Smooth muscle cell of the brain vasculature (primary cell): ENCODE results near the gene SMO.
"Not testable (repeated sequence)": the region's sequence is repeated elsewhere in the genome, so short reads cannot be mapped to it uniquely, and the experiment has no call there.

Experiments
- DNase-seq: peaks from one replicate; pipeline ENCODE4 v3.0.0-alpha.2; 2012; ENCODE audit warnings: low read depth, low spot score

Gene SMO

DNA sequence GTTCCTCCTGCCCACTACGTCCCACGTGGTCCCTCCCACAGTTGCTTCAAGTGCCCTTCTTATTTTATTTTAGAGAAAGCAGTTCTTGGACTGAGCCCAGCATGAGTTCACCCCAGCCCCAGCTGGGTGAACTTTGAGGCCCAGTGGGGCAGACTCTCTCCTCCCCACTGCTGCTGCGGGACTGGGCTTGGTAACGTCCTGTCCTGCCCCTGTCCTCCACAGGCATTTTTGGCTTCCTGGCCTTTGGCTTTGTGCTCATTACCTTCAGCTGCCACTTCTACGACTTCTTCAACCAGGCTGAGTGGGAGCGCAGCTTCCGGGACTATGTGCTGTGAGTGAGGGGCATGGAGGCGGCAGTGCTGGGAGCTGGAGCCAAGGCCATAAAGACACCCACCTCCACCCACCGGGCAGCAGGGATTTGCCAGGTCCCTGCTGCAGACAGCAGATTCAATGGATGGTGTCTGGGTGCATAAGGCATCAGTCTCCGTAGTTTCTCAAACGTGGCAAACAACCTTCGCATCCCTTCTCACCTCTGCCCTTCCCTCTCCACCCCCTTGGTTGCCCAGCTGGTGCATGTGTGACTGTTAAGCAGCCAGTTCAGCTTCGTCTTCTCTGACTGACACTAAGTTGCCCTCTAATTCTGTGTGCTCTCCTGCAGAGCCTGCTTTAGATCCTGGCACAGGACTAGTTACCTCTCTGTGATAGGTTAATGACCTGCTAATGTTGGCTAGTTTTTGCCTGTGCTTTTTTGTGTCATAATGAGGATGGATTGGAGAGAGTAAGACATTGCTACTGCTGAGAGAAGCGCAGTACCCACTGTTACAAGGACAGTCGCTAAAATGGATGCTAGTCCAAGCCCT, 20.9 kb downstream of the SMO start:
- no peak for DNase-seq

DNA sequence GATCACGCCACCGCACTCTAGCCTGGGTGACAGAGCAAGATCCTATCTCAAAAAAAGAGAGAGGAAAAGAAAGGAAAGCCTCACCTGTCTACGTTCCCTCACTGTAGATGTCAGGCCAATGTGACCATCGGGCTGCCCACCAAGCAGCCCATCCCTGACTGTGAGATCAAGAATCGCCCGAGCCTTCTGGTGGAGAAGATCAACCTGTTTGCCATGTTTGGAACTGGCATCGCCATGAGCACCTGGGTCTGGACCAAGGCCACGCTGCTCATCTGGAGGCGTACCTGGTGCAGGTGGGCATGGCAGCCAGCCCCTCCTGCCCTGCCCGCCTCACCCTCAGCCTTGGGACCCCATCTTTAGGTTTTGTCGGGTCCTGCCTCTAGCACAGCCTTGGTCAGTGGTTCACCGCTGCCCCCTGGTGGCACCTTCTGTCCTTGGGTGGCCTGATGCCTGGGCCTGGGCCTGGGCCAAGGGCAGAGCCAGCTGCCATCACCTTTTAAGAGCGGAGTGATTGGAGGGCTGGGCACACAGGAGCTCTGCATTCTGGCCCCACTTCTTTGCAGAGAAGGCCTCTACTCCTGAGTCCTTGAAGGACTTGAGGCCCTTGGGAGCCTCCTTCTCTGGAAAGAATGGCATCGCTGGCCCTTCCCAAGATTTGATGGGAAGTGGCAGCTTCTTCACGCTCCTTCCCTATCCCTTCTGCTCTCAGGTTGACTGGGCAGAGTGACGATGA, 22.0 kb downstream of the SMO start:
- DNase-seq: no peak

DNA sequence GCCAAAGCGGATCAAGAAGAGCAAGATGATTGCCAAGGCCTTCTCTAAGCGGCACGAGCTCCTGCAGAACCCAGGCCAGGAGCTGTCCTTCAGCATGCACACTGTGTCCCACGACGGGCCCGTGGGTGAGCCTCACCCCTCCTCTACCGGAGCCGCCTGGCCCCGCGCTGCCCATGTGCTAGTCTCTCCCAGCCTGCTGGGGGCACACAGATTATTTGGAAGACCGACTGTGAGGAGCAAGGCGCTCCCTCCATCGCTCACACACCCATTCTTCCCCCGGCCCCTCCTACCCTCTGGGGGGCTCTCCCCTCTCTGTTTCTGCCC, 22.5 kb downstream of the SMO start:
- DNase-seq: no peak

DNA sequence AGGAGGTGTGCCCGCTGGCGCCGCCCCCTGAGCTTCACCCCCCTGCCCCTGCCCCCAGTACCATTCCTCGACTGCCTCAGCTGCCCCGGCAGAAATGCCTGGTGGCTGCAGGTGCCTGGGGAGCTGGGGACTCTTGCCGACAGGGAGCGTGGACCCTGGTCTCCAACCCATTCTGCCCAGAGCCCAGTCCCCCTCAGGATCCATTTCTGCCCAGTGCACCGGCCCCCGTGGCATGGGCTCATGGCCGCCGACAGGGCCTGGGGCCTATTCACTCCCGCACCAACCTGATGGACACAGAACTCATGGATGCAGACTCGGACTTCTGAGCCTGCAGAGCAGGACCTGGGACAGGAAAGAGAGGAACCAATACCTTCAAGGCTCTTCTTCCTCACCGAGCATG, 23.7 kb downstream of the SMO start:
- DNase-seq: no peak

DNA sequence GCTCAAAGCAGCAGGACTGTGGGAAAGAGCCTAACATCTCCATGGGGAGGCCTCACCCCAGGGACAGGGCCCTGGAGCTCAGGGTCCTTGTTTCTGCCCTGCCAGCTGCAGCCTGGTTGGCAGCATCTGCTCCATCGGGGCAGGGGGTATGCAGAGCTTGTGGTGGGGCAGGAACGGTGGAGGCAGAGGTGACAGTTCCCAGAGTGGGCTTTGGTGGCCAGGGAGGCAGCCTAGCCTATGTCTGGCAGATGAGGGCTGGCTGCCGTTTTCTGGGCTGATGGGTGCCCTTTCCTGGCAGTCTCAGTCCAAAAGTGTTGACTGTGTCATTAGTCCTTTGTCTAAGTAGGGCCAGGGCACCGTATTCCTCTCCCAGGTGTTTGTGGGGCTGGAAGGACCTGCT, 24.2 kb downstream of the SMO start:
- no peak for DNase-seq

DNA sequence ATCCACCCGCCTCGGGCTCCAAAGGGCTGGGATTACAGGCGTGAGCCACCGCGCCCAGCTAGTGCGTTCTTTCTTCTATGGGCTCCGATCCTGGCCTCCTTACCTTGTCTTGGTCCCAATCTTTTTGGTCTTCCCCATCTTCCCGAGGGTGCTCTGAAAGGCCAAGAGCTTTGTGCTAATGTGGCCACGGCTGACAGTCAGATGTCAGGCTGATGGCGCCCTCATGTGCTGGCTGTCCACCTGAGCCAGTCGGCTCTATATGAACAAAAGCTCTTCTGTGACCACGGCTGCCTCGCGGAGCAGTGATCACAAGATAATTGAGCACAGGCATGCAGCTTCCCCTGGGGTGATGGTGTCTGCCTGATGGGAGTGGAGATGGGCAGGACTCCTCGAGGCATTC, 25.4 kb downstream of the SMO start:
- DNase-seq: no peak

DNA sequence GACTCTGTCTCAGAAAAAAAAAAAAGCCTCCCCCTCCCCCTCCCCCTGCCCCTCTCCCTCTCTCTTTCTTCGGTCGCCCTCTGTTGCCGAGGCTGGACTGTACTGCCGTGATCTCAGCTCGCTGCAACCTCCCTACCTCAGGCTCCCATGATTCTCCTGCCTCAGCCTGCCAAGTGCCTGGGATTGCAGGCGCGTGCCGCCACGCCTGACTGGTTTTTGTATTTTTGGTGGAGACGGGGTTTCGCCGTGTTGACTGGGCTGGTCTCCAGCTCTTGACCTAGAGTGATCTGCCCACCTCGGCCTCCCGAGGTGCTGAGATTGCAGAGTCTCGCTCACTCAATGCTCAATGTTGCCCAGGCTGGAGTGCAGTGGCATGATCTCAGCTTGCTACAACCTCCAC, 27.3 kb downstream of the SMO start:
- not testable (repeated sequence) for DNase-seq

DNA sequence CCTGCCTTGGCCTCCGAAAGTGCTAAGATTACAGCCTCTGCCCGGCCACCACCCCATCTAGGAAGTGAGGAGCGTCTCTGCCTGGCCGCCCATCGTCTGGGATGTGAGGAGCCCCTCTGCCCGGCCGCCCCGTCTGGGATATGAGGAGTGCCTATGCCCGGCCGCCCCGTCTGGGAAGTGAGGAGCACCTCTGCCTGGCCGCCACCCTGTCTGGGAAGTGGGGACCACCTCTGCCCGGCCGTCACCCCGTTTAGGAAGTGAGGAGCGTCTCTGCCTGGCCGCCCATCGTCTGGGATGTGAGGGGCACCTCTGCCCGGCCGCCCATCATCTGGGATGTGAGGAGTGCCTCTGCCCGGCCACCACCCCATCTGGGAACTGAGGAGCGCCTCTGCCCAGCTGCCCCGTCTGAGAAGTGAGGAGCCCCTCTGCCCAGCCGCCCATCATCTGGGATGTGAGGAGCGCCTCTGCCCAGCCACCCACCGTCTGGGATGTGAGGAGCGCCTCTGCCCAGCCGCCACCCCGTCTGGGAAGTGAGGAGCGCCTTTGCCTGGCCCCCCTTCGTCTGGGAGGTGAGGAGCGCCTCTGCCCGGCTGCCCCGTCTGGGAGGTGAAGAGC, 27.8 kb downstream of the SMO start:
- DNase-seq: not testable (repeated sequence)

DNA sequence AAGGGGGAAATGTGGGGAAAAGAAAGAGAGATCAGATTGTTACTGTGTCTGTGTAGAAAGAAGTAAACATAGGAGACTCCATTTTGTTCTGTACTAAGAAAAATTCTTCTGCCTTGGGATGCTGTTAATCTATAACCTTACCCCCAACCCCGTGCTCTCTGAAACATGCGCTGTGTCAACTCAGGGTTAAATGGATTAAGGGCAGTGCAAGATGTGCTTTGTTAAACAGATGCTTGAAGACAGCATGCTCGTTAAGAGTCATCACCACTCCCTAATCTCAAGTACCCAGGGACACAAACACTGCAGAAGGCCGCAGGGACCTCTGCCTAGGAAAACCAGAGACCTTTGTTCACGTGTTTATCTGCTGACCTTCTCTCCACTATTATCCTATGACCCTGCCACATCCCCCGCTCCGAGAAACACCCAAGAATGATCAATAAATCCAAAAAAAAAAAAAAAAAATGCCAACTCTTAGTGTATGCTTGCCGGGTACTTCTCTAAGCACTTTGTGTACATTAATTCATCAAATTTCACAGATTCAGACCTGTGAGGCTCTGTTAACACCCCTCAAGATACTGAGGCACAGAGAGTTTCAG, 28.5 kb downstream of the SMO start:
- DNase-seq: not testable (repeated sequence)

DNA sequence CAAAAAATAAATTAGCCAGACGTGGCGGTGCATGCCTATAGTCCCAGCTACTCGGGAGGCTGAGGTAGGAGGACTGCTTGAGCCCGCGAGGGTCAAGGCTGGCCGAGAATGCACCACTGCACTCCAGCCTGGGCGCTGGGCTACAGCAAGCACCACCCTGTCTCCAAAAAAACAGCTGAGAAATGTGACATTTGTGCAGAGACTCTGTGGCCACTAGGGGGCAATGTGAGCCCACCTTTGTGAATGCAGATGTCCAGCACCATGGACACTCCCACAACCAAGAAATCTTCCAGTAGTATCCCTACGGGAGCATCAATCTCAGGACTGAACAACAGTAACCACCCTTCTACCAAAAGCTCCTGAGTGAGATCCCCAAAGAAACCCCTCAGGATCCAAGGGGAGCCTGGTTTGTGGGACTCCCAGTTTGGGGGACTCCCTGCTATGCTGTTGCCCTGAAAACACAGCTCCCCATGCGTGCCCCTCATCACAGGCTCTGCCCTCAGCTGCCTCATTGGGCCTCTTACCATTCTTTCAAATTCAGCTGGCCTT, 30.2 kb downstream of the SMO start:
- peak; percentile 59 for DNase-seq

DNA sequence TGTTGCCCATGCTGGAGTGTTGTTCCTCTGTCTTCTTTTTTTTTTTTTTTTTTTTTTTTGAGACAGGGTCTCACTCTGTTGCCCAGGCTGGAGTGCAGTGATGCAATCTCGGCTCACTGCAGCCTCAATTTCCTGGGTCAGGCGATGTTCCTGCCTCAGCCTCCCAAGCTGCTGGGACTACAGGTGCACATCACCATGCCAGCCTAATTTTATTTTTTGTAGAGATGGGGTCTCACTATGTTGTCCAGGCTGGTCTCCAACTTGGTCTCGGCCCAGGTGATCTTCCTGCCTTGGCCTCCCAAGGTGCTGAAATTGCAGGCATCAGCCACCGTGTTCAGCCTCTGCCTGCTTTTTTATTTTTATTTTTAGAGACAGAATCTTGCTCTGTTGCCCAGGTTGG, 30.7 kb downstream of the SMO start:
- DNase-seq: not testable (repeated sequence)

DNA sequence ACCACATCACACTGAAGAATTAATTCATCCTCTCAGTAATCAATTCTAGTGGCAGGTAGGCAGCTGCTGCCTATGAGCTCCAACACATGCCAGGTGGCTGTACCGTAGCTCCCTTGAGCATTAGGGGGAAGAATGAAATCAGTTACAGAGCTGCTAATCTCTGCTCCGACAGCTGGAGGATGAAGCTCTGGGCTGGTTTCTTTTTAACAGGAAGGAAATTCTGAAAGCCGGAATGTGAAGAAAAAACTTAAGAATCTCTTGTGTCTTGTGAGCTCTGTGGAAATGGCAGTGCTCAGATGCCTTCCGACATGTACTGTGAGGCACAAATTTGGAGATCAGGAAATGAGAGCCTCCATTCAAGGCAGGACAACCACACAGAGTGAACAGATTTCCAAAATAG, 33.6 kb downstream of the SMO start:
- DNase-seq: no peak

DNA sequence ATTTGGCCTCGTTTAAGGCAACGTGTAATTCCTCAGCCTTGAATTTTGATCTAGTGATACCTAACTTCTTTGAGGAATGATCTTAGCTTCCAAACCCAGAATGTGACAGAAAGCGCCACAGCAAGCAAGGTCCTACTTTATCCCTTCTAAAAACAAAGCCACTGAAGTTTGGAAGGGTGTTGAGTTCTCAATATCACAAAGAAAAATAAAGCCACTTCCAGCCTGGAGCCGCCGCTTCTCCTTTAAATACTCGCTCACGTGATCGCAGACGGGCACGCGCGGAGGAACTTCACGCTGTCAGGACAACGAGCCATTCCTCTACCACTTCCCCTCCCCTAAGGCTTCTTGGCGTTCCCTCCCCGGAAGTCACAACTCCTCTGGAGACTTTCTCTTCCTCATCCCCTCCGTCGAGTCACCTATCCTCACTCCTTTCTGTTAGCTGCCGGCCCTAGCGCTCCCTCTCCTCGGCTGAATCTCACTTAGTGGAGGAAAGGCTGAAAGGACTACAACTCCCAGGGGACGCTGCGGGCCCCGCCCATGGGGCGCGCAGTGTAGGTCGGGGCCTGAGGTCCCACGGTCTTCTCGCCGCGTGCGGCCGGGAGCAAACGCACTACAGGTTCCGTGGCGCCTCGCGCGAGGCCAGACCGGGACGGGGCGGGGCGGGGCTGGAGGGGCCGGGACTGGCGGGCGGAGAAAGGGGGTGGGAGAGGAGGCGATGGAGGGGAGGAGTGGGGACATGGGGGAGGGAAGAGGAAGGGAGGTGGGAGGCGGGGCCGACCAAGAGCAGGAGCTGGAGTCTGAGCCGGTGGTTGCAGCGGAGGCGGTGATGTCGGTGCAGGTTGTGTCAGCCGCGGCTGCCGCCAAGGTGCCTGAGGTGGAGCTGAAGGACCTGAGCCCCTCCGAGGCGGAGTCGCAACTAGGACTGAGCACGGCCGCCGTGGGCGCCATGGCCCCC, 36.1 kb downstream of the SMO start, which contains the start of gene AHCYL2:
AHCYL2 (plus strand) TSS at position 780 of the 955 bp plus-strand sequence.
- peak; percentile 97 for DNase-seq

DNA sequence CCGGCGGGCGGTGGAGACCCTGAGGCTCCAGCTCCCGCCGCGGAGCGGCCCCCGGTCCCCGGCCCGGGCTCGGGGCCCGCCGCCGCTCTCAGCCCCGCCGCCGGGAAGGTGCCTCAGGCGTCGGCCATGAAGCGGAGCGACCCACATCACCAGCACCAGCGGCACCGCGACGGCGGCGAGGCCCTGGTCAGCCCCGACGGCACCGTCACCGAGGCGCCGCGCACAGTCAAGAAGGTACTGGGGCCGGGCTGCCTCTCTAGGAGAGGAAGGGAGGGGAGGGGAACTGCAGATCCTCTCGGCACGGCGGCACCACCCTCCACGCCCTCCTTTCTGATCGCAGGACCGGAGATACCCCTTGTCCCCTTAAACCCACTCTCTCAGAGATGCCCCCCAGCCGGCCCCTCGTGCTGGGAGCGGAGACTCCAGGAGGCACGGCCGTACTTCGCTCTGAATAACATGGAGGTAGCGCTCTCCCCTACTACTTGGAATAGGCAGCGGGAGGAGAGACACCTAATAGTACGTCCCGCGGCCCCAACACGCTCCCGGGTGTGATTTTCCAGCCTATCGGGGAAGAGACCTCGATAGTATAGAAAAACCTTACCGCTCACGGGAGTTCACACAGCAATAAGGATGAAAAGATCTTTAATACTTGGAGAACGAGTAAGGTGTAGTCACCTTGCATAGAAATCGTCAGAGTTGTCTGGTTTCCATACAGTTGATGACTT, 36.9 kb downstream of the SMO start:
- DNase-seq: no peak

DNA sequence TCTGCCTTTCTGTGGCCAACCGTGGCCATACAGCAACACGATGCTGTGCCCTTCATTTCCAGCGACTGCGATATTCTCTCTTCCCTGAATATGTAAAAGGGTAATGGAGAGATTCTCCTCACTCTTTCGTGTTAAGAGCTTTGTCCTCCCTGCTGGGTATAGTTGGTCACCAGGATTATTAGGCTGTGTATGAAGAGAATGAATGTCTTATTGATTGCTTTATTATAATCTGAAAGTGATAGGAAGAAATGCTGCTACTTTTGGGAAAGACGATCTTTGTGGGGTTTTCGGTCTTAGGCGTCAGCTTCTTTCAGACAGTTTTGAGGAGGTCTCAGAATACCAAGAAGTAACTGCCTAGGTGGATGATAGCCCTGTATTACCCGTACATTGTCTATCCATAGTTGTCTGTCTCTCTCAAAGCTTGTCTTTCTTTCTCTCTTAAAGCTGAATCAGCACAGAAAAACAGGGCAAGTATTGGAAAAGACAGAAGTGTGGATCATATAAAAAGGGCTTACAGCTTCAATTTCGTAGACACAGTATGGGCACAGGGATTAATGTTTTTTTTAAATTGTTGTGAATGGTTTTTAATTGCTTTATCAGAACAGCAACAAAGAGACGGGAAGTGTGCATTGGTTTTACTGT, 37.6 kb downstream of the SMO start:
- no peak for DNase-seq

DNA sequence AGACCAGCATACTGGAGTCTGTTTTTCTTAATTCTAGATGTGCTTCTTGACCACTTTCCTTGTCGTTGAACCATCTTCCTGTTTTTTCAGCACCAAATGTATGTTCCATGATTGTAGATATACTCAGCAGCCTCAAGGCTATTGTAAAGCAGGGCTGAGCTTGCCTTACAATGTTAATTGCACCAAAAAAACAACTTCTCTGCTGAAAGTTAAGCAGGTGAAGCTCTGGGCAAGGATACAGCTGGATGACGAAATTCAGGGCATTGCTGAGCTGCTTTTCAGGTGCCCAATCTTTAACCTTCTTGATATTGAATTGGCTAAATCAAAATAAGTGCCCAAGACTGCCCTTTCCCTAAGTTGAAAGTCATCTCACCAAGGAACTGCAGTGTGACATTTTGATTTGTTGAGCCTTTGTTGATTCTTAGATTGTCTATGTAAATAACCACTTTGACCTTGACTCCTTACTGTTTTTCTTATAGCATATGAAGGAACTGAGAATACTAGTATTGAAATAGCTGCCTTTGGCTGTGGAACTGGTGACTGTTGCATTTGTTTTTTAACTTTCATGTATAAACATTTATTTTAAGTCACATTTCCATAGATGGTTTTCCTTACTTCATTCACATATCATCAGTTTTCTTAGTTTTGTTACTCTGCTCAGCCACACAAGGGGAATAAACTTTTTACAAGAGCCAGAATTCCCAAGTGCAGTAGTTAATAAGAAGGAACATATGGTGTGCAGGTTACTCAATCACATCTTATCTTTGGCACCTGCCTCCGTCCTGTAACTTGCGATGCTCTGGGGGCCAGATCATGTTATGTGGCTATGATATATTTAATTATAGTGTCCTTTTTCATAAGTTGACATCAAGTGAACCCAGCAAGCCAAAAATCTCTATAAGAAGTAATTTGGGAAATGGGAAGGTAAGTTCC, 39.5 kb downstream of the SMO start:
- DNase-seq: no peak

DNA sequence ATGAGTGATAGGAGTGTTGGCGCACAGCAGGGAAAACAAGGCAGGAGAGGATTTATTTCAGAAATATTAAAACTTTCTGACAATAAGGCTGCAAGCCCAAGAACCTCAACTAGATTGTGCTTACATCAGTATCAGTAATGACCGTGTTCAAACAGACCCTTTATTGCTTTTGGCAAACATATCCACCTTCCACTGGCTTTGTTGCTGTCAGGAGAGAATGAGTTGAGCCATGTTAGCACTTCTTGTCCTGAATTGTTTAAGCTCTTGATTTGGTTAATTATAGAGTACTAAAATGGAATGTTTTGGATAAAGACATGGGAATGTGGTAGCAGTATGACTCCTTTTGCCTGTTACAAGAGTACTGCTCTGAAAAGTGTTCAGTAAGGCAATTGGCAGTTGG, 40.2 kb downstream of the SMO start:
- no peak for DNase-seq

DNA sequence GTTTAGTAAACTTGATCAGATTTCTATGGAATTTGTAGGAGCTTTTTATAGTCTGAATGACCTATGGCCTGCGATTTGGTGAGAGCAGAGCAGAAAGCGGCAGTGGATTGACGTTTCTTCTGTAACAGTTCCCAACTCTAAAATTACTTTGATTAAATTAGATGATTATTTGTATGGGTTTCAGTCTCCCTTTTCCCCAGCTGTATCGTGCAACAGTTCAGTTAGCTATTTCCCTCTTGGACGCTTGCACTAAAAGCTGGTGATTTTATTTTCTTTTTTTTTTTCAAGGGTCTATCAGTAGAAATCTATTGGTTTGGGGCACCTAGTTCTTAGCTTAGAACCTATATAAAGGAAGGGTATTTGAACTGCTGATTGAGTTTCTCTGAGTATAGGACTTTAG, 43.2 kb downstream of the SMO start:
- DNase-seq: no peak

DNA sequence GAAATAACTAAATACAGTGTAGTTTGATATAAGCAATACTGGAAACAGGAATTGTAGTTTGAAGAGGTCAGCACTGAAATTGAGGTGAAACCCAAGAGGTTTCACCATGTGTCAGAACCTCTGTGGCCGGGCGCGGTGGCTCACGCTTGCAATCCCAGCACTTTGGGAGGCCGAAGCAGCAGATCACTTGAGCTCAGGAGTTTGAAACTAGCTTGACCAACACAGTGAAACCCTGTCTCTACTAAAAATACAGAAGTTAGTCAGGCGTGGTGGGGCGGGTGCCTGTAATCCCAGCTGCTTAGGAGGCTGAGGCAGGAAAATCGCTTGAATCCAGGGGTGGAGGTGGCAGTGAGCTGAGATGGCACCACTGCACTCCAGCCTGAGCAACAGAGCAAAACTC, 50.1 kb downstream of the SMO start:
- DNase-seq: no peak
